ENCODE measurements around the gene DHX8.

The DHX8 gene

GRCh38 chr17:43549496-43549895 is 65.7 kb downstream of the DHX8 start:
- no peak for DNase-seq (ENCODE audit: insufficient read length, low spot score)
- FAIRE-seq, result no peak

GRCh38 chr17:43550754-43551153 is 67.0 kb downstream of the DHX8 start:
- TF ChIP-seq CTCF (IDR thresholded peaks at IDR 0.05; ENCODE audit: insufficient read depth, missing control alignments), result no peak
- no peak for FAIRE-seq
- no peak for DNase-seq (ENCODE audit: insufficient read length, low spot score)

More at GRCh38 chr17:43549496-43549895, 65.7 kb downstream of the DHX8 start:
- no peak for TF ChIP-seq CTCF (IDR thresholded peaks at IDR 0.05; ENCODE audit: insufficient read depth, missing control alignments)

GRCh38 chr17:43552229-43552837 is 68.6 kb downstream of the DHX8 start:
- TF ChIP-seq CTCF (IDR thresholded peaks at IDR 0.05; ENCODE audit: insufficient read depth, missing control alignments), result no peak
- no peak for DNase-seq (ENCODE audit: insufficient read length, low spot score)
- FAIRE-seq, result no peak

GRCh38 chr17:43553573-43553972 is 69.8 kb downstream of the DHX8 start:
- TF ChIP-seq CTCF (IDR thresholded peaks at IDR 0.05; ENCODE audit: insufficient read depth, missing control alignments), result no peak
- no peak for DNase-seq (ENCODE audit: insufficient read length, low spot score)
- FAIRE-seq, result no peak

GRCh38 chr17:43554857-43555256 is 71.1 kb downstream of the DHX8 start:
- DNase-seq (ENCODE audit: insufficient read length, low spot score) (no peak), FAIRE-seq (no peak)
- TF ChIP-seq CTCF (IDR thresholded peaks at IDR 0.05; ENCODE audit: insufficient read depth, missing control alignments), result no peak

GRCh38 chr17:43556292-43556691 is 72.5 kb downstream of the DHX8 start:
- FAIRE-seq (no peak), DNase-seq (ENCODE audit: insufficient read length, low spot score) (no peak)
- no peak for TF ChIP-seq CTCF (IDR thresholded peaks at IDR 0.05; ENCODE audit: insufficient read depth, missing control alignments)

GRCh38 chr17:43558805-43559160 is 75.0 kb downstream of the DHX8 start:
- no peak for TF ChIP-seq CTCF (IDR thresholded peaks at IDR 0.05; ENCODE audit: insufficient read depth, missing control alignments)
- FAIRE-seq (no peak), DNase-seq (ENCODE audit: insufficient read length, low spot score) (no peak)
